NCI-H226 (cell line): ENCODE measurements around the gene CCDC82.
A peak's percentile ranks its signal among the peaks of the same experiment; 100 is the strongest.

Experiments used
- DNase-seq: peaks from one replicate; pipeline ENCODE4 v3.0.0-alpha.2; 2015

The CCDC82 gene

GRCh38 chr11:96358321-96358720 is 31.4 kb downstream of the CCDC82 start:
- DNase-seq, result no peak

GRCh38 chr11:96357794-96358193 is 31.9 kb downstream of the CCDC82 start:
- DNase-seq, result no peak

GRCh38 chr11:96356848-96357247 is 32.9 kb downstream of the CCDC82 start:
- DNase-seq, result no peak

DNA sequence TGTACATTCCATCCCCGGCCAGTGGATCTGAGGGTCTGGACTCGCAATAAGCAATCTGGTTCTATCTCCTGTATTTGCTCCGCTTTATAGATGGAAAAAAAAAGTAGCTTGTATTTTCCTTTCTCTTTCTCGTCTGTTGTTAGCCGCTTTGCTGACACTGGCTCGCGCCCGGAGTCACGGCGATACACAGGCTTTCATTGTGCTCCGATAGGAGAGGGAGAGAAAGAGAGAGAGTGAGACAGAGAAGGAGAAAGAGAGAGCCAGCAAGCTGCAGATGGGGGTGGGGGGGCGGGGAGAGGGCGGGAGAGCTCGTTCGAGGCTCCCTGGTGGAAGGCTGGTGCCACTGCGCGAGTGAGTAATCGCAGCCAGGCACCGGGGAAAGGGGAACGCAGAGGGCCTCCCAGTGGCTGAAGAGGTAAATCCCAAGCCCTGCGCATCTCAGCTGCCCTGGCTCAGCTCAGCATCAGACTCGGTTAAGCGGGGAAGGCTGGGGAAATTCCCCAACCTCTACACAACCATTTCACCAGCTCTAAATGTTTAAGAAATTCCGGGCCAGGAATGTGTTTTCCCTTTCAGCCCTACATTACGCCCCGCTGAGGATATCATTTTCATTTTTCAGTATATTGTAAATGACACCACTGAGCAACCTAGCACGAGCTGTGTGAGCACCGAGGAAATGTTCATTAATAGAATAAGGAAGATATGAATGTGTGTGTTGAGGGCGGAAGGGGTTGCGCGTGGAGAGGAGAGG is 46.6 kb downstream of the CCDC82 start, which contains the start of gene MAML2:
Gene MAML2, minus strand, starts transcription at position 235 of the 751 bp plus-strand sequence. CDS start 1,300 bp downstream, outside the sequence.
- peak; percentile 91 for DNase-seq

GRCh38 chr11:96342014-96342960 is 47.4 kb downstream of the CCDC82 start:
- no peak for DNase-seq

- peak; percentile 26 for DNase-seq
Observed at GRCh38 chr11:96341211-96342013, 48.3 kb downstream of the CCDC82 start.

- no peak for DNase-seq
Observed at GRCh38 chr11:96340555-96340885, 49.2 kb downstream of the CCDC82 start.

DNA sequence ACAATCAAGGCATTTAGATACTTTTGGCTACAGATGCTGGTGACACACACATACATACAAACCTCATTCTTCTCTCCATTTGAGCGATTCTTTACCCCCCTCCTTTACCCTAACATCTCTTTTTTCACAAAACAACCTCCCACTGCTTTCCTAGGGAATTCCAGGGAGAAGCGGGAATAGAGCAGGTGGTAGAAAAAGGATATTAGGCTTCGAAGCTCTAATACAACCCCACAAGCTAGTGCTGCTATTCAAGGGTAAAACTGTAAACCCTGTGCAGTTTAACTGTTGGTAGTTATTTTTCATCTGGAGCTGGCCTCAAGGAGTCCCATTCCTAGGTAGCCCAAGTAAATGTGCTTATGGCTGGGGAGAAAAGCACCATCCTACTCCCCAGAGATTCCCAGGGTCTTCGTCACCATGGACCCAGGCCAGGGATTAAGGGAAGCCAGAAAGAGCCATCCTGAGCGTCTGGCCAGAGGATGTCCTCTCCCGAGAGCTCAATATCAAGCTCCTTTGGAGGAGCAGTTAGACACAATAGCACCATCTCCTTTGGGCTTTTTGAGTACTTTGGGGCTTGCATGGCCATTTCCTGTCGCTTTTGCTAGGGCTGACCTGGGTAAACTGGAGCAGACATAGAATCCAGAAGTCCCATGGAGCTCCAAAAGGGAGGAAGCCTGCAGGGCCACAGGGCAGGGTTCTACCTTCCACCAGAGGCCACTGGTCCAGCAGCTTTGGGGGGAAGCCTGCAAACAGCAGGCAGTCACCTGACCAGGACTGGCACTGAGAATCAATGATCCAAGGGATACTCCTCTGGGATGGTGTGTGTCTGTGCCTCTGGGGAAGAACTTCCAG is 49.8 kb downstream of the CCDC82 start:
- no peak for DNase-seq

DNA sequence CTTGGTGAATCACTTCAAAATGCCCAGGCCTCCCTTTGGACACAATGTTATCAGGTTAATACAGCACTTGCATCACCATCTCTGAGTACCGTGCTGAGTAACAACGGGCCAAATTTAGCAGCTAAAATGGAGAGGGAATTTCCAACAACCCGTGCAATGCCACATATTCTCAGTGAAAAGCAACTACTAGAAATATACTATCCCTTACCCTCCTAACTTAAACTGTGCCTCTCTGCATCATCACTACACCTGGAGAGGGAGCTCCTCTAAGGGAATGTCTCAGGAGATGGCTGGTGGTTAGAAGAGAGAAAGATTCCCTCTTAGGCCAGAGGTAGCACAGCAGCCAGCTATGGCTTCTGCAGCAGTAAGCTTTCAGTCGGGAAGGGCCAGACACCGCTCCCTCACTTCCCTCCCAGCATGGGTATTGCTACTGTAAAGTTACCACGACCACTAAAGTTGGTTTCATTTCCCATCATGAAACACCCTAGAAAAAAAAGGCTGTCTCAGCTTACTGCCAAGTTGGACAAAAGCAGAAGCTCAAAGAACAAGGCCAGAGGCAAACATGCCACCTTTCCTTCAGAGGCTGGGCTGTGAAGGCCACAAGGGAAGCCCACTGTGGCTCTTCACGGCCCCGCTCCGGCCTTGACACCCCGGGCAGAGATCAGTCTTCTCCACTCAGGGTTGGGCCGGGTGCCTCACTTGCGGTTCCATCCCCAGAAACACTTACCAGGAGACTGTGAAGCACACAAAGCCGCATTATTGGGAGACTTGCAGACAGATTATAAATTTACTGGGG is 50.6 kb downstream of the CCDC82 start:
- peak; percentile 82 for DNase-seq

DNA sequence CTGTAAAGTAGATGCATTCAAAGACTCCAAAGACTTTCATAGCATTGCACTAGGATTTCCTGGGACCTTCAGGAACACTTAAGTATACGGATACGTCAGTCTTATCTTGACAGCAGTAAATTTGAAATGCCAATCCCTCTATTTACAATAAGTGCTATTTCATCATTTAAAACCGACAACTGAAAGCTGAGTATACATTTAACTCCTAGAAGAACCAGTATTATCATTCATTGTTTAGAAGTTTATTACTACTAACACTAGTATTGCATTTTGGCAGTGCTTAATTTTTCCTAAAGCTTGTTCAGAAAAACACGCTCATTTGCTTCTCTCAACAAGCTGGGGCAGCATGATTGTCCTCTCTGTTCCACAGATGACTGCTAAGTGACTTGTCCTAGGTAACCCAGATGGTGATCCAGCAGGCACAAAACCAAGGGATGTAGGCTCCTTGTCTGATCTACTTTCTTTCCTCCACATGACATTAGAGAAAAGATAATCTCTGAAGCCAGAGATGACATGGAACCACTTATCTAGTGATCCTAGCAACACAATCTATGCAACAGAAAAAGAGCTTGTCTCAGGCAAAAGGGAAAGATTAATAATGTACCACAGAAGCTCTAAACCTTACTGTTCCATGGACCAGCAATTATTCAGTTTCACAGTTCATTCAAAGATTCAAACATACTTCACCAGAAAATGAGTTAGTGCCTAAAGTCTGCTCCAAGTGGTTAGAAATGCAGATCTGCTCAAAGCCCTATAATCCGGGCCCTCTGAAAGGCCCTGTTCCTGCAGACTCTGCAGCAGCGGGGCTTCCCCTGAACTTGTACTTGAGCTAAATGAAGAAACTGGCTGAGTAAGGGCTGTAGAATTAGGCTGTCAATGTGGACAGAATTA is 51.9 kb downstream of the CCDC82 start:
- DNase-seq, result no peak

DNA sequence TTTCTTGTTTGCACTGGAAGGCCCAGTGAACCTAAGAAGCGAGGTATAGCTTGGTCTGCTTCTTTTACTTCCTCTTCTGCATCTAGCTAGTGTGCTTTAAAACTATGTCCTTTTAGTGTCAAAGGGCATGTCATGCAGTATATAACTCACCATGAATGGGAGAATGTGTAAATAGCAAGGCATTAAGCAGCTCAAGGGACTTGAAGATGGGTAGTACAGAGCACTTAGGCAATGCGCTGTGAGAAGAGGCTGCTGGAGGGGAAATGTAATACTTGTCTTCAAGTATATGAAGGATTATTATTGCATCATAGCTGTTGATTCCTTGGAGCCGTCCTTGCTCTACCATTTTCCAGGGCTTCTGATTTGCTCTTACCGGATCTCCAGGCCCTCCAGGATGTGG is 54.3 kb downstream of the CCDC82 start:
- no peak for DNase-seq

- DNase-seq, result no peak
Observed at GRCh38 chr11:96334219-96334618, 55.5 kb downstream of the CCDC82 start.

DNA sequence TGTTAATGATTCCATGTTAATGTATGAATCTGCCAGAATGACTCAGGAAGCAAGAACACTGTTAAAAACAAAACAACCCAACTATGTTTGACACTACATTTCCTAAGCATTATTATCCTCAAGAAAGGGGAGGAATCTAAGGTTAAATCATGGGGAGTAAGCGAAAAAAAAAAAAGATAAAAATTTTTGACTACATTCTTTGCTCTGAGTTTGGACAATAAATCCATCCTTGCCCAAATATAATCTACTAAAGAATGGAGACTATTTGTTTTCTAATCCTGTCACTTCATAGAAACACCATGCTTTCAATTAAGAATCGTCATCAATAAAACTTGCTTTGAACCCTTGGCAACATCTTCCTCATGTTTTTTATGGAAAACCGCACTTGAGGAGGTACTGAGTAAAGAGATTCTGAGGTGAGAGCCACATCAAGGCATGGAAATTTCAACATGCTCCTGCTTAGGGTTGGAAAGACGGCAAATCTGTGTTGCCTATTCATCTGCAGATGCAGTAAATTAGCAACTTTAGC is 56.5 kb downstream of the CCDC82 start:
- no peak for DNase-seq

DNA sequence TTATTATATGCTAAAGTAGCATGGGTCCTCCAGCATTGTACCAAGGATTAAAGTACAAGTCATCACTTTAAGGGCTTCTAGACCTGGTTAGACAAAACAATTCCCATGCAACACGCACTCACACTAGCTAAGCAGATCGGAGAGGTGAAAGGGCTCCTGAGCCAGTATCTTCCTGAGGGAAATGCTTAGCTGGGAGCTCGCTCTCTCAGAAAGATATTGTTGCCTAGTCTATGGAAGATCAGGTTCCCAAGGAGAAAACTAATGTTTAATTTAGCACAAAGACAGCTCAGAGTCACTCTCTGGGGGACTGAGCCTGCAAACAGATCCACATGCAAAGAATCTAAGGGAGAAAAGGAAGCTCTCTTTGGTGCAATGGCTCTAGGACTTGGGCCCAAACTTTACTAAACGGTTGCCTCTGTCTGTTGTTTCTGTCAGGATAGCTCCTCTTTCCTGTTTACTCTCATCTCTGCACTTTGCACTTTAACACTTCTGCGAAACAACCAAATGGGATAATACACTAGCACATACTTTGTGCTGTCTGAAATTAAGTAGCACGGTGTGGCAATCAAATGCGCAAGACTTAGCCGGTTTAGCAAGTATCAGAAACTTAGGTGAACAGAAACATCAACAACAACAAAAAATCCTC is 57.5 kb downstream of the CCDC82 start:
- no peak for DNase-seq

- DNase-seq, result no peak
Observed at GRCh38 chr11:96331699-96332116, 58.0 kb downstream of the CCDC82 start.

- DNase-seq, result no peak
Observed at GRCh38 chr11:96330511-96330859, 59.2 kb downstream of the CCDC82 start.

DNA sequence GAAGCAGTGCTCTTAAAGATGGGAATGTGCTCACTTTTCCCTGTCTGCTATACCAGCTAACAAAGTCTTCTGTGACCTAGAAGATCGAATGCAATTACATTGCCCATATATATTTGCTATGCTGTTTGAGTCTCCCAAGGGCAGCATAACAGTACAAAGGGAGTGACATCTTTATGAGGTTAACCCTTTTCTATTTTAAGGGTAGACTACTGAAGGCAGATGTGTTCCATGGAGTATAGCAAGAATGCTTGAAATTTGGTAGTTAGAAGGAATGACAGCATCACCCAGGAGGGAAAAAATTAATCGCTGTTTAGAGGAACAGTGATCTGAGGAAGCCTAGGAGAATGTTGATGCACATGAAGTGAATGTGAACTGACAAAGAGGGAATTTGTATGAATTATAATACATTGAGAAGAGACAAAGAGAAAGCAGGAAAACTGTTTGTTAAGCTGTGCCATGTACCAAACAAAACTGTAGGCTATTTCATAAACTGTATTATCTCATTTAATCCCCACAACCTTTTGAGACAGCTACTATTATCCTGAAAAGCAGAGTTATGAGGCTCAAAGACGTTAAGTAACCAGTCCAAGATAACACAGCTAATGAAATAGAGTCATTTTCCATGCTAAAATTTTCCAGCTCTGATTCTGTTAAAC is 59.7 kb downstream of the CCDC82 start:
- no peak for DNase-seq

DNA sequence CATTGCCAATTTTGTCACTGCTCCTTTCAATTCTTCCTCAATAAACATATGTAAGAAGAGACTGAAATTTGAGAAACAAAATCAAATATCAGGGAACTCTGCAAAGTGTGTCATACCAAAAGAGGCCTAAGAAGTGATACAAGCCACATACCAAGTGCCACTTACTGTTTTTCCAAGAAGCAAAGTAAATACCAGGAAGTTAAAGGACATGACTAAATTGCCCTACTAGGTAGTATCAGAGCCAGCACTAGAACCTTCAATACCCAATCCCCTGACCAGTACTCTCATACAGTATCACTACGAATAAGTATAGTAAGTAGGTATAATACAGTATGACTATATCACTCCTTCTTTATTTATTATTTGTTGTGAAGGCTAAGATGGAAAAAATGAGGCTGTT is 60.3 kb downstream of the CCDC82 start:
- DNase-seq, result no peak
